Daoy (cell line): ENCODE measurements around the gene SPARCL1. TPM values are rescaled to one million over a fixed set of nuclear protein-coding genes. Genes with fewer than 3 reads are reported as not detected.
A peak's percentile ranks its signal among the peaks of the same experiment; 100 is the strongest.
"Not testable (repeated sequence)": the region's sequence is repeated elsewhere in the genome, so short reads cannot be mapped to it uniquely, and the experiment has no call there.

ENCODE experiments used
- DNase-seq: peaks from one replicate; pipeline ENCODE4 v3.0.0-alpha.2; 2015; ENCODE audit warnings: low read depth
- total RNA-seq: library from RNA; depleted of rRNA; stranded (reverse); fragments of >200 nt; shearing (Covaris generic); gene quantifications from 2 replicates; pipeline ENCODE4 v1.2.3, GENCODE V29; 2014

SPARCL1 gene
- total RNA-seq, 1 experiment from 2014 or later = not detected

DNA sequence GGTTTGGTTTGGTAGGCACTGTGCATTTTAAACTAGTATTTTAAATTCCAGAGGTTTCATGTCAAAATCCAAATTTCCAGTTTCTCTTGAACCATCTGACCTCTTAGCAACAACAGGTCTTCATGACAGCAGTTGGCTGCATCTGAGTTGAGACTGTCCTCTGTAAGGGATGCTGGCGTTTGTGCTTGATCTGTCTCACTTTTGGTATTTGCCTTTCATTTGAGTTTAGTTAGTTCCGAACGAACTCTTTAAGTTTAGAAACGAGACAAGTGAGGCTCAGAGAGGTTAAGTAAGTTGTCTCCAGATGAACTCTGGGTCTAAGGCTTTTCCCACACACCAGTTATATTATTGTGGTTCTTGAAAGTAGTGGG is 29.1 kb downstream of the SPARCL1 start:
- no peak for DNase-seq

DNA sequence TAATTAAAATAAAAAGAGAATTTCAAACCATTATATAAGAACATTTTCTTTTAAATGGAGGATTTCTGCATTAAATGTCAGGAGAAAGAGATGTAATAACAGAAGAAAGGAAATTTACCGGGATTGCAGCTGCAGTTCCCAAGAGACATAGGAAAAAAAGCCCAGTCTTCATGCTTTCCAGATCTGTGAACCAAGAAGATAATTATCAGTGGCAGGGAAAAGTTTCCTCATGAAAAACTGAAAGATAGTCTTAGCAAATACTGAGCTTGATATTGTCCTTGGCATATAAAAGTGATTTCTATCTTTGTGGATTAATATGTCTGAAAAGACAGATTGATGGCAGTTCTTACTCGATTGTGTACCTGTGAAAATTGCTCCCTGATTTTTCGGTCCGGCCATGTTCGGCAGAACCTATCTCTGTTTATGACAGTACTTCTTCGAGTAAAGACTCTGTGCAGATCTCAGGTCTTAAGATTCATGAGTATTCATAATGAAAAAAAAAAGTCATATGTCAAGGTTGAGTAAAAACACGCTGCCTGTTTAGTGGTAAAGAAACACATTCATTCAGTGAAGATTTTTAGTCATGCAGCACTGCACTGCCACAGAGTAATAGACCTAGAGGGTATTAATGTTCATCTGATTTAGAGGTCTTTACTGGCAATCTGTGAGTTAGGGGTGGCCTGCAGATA is 29.6 kb downstream of the SPARCL1 start:
- DNase-seq = no peak

DNA sequence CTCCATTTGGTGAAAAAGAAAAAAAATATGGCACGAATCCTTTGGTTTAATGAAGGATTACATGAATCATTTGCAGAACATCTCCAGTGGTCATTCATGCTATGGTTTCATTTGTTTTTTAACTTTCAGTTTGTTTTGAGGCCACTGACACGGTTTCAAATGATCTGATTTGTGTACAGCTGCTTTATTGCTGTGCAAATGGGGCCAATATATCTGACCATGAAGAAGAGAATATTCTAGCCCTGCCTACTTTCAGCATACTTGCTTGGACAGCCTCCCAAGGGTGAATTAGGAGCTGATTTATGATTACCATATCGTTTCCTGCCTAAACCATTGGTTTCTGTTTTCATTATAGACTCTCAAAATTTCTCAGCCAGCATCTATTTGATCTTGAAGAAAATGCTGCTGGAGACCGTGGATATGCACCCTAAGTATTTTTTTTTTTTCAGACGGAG is 30.7 kb downstream of the SPARCL1 start:
- DNase-seq = no peak

DNA sequence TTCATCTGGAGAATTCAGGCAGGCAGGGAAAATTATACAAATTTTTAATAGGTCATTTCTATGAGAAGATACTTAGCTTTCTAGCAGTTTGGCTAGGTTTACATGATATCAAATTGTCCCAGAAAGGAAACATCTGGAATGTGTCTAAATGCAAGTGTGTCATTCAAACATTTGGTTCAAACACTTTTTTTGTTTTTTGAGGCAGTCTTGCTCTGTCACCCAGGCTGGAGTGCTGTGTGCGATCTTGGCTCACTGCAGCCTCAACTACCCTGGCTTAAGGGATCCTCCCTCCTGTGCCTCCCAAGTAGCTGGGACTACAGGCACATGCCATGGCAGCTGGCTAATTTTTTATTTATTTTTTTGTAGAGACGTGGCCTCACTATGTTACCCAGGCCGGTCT is 31.6 kb downstream of the SPARCL1 start:
- DNase-seq = no peak

DNA sequence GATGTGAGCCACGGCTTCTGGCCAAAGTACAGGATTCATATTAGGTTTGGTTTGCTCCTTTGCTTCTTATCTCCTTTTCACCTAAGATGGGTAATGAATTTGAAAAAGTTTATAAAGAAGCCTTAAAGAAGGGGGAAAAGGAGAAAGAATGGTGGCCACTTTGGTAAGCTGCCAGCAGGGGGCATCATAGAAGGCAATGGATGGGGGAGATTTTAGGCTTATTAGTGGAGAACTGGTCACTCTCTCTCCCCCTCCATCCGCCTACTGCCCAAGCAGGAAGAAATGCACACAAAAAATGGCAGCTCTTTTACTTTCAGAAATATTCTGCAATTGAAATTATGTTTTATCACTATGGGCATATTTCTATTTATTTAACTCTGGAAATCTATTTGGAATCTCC is 32.0 kb downstream of the SPARCL1 start:
- DNase-seq = peak; percentile 4

DNA sequence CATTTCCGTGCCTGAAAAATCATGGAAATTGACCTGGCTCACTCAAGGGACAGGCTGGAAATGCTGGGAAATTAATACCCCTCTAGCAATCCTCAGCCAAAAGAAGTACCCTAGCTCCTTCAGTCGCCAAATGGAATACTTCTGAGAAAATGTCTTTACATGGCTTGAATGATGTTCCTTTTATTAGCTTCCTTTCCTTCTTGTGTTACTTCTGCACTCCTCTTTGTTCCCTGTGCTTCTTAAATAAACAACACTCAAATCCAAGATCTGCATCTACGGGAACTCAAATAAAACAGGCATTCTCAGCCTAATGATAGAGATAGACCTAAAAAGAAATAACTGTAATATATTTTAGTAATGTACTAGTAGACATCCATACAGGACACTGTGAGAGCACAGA is 36.1 kb downstream of the SPARCL1 start:
- no peak for DNase-seq

DNA sequence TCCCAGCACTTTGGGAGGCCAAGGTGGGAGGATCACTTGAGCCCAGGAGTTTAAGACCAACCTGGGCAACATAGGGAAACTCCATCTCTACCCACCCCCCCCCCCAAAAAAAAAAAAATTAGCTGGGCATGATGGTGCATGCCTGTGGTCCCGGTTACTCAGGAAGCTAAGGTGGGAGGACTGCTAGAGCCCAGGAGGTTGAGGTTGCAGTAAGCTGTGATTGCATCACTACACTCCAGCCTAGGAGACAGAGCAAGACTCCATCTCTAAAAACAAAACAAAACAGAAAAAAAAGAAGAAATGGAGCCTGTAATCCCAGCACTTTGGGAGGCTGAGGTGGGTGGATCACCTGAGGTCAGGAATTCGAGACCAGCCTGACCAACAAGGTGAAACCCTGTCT is 37.3 kb downstream of the SPARCL1 start:
- DNase-seq = not testable (repeated sequence)

DNA sequence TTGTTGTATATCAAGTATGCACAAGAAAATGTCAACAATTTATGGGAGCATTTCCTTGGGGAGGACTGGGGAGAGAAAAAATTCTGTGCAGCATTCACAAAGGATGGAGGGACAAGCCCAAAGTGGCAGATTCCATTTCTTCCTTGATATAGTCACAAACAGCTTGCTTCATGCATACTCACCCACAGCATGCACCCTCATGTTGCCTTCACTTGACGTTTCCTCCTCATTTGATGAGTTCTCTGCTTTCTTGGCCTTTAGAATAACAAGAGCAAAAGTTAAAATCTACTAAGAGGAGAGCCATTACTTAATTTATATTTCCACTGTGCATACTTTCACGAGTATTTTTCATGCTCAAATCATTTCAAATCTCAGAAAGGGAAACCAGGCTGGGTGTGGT is 37.7 kb downstream of the SPARCL1 start:
- no peak for DNase-seq

DNA sequence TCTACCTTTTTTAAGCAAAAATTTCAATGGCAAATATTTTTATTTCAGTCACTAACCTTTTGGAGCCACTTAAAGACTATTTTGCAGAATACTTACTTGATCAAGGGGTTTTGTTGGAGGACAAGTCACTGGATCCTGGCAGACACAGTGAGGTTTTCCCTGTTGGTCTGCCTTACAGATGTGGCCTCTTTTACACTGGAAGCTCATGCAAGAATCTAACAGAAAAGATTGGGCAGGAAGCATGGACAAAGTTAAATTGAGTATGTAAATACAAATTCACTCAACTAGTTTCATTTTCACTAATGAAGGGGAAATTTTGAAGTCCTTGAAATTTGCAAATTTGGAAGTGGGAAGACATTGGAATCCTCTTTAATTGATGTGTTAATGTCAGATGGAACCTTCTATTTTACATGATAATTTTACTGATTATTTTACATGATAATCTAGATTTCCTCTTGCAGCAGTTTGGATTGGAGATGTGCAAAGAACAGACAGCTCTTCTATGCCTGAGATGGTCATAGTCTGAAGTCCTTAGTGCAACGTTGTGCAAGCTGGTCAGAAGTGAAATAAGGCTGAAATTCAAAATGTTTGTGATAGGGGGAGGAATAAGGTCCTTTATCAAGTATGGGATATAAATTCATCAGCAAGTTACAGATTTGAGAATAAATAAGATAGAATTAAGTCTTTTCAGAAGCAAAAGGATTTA is 38.4 kb downstream of the SPARCL1 start:
- no peak for DNase-seq

DNA sequence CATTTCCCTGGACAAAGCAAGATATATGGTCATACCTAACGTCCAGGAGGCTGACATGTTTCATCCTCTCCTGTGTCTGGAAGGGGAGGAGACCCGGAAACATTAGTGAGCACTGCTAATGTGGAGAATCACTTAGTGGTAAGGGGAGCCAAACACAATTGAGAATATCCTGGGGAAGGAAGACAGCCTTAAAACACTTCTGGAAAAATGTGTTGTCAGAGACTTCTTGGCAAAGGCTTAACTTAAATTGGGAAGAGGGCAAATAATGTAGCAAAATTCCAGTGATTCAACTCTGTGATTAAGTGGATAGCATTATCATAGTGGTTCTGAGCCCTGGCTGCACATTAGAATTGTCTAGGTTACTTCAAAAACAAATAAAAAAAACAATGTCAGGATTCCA is 39.5 kb downstream of the SPARCL1 start:
- DNase-seq = no peak

DNA sequence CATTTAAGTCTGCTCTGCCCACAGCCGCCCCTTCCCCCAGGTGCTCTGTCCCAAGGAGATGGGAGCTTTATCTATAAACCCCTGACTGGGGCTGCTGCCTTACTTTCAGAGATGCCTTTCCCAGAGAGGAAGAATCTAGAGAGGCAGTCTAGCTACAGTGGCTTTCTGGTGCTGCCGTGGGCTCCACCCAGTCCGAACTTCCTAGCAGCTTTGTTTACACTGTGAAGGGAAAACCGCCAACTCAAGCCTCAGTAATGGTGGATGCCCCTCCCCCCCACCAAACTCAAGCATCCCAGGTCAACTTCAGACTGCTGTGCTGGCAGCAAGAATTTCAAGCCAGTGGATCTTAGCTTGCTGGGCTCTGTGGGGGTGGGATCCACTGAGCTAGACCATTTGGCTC is 40.5 kb downstream of the SPARCL1 start:
- DNase-seq = not testable (repeated sequence)

DNA sequence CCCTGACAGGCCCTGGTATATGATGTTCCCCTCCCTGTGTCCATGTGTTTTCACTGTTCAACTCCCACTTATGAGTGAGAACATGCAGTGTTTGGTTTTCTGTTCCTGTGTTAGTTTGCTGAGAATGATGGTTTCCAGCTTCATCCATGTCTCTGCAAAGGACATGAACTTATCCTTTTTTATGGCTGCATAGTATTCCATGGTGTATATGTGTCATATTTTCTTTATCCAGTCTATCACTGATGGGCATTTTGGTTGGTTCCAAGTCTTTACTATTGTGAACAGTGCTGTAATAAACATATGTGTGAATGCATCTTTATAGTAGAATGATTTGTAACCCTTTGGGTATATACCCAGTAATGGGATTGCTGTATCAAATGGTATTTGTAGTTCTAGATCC is 45.9 kb downstream of the SPARCL1 start:
- DNase-seq = not testable (repeated sequence)

DNA sequence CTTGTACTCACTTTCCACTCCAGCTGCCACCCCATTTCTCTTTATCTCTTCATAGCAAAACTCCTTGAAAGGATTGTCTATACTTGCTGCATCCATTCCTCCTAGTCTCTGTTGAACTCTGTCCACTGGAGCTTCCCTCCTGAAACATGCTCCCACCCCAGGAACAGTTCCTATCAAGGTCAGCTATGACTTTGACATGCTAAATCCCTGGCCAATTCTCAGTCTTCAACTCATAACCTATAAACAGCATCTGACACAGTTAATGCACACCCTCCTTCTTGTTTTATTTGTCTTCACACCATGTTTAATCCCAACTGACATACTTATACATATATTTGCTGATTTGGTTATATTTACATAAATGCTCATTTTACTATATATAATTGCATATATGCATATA is 47.8 kb downstream of the SPARCL1 start:
- DNase-seq = no peak

DNA sequence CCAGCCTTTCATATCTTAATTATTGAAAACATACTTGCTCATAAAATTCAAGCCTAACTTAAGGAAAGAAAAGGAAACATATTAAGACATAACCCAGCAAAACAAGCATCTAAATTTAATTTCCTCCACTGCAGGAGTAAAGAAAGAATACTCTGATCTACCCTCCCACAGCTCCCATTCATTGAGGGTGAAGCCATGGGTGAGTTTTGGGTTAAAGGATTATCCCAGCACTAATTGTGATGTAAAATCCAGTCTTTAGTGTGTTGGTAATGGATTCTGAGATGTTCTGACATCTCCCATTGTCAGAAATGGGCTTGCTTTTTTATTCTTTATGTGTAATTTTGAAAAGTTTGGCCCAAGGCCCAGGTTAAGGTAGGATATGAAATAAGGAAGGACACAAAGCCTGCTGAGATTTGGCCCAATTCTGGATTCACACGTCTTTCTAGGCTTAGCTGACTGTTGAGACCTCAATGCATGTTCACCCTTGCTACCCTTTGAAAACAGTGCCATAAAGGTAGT is 50.4 kb downstream of the SPARCL1 start:
- DNase-seq = no peak

DNA sequence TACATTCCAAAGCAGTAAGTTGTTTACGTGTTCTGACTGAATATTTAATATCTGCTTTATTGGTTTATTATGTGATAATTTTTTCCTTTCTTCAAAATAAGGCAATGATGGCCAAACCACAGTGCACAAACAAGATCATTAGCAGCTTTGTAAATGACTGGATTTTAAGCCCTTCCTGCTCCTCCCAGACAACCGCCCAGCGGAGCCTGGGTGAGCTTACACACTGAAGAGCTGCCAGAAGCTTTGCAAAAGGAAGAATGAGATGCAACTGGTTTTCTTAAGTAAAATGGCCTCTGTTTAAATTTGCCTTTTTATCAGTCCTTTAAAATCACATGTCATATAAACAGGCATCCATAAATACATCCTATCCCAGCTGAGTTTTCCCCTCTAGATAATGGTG is 52.2 kb downstream of the SPARCL1 start:
- DNase-seq = no peak

DNA sequence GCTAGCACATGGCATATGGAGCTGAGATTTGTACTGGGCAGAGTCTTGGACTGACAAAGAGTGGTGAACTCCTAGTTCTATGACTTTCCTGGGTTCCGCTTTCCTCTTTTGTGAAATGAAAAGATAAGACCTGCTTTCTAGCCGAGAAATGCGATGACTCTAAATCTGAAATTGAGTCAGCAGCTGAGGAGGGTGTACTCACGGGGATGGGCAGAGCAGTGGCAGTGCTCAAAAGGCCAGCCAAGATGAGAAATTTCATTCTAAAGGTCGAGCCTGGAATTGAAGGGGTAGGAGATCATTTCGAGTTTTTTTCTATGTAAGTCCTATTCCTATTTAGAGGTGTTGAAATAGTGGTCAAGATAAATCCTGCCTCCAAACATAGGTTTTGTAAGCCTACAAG is 59.8 kb downstream of the SPARCL1 start:
- DNase-seq = no peak

DNA sequence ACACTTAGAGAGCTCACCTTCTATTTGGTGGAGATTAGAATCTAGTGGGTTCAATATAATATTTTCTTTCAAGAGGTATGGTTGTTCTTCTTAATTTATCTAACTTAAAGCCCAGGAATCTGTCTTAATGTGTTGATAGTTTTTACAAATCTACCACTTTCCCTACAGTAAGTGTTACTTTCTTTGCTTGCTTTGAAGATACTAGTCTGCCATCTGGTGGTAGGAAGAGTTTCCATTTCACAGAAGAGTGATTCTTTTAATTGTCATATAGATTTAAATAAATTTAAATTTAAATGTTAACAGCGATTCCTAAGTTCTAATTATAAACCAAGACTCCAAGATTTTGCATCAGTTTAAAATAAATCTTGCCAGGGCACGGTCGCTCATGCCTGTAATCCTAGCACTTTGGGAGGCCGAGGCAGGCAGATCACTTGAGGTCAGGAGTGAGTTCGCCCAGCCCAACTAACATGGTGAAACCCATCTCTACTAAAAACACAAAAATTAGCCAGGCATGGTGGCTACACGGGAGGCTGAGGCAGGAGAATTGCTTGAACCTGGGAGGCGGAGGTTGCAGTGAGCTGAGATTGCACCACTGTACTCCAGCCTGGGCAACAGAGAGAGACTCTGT is 63.3 kb downstream of the SPARCL1 start:
- DNase-seq = peak; percentile 3

DNA sequence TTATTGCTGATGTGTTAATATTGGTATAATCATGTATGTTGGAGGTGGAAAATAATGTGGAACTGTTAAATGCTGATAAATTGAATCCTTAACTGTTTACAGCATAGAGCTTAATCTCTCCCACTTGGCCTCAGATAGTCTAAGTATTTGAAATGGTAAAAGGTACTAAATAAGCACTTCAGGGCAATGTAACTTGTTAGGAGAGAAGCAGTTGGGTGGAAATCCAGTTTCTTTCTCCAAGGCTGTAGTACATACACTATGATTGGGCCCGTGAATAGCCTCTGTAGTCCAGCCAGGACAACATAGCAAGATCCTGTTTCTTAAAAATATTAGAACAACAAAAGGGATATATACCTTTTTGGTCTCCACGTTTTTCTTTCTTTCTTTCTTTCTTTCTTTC is 67.1 kb downstream of the SPARCL1 start:
- no peak for DNase-seq

DNA sequence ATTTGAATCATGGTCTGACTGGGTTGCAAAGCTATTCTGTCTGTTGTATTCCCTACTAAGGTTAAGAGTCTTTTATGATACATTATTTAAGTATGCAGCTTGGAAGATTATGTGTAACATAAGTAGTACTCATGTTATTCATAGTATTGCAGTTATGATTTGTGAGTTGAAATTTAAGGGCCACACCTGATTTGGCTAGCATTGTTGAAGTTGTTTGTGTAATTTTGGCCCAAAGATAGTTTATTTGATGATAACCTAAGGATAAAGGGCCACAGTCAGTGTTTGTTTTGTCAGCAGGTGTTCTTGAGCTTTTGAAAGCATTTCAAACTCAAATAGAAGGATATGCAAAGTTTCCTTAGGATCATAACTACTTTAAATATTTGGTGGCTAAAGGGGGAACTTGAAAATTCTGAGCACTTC is 67.9 kb downstream of the SPARCL1 start:
- no peak for DNase-seq

DNA sequence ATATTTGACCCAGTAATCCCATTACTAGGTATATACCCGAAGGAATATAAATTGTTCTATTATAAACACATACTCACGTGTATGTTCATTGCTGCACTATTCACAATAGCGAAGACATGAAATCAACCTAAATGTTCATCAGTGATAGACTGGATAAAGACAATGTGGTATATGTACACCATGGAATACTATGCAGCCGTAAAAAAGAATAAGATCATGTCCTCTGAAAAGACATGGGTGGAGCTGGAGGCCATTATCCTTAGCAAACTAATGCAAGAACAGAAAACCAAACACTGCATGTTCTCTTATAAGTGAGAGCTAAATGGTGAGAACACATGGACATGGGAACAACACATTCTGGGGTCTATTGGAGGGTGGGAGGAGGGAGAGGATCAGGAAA is 70.3 kb downstream of the SPARCL1 start:
- DNase-seq = no peak

DNA sequence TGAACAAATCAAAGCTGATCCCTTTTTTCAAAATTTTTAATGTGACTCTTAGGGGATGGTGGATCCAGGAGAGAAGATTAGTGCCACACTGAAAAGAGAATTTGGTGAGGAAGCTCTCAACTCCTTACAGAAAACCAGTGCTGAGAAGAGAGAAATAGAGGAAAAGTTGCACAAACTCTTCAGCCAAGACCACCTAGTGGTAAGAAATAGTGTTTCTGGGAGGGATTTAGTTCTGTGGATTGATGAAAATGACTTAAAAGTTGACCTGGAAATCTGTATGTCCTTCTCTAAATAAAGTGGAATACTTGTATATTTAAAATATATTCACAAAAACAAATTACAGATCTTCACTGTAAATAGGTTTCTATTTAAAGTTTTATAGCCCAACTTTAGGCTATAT is 77.6 kb downstream of the SPARCL1 start:
- no peak for DNase-seq

DNA sequence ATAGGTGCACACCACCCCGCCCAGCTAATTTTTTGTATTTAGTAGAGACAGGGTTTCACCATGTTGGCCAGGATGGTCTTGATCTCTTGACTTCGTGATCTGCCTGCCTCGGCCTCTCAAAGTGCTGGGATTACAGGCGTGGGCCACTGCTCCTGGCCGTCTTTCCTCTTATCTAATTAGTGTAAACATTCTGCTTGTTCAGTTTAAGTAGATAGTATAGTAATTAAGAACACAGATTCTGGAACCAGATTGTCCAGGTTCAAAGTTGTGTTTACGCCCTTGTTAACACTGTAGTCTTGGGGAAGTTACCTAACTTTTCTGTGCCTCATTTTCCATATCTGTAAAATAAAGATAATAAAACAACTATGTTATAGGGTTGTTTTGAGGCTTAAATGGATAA is 82.8 kb downstream of the SPARCL1 start:
- DNase-seq = not testable (repeated sequence)

DNA sequence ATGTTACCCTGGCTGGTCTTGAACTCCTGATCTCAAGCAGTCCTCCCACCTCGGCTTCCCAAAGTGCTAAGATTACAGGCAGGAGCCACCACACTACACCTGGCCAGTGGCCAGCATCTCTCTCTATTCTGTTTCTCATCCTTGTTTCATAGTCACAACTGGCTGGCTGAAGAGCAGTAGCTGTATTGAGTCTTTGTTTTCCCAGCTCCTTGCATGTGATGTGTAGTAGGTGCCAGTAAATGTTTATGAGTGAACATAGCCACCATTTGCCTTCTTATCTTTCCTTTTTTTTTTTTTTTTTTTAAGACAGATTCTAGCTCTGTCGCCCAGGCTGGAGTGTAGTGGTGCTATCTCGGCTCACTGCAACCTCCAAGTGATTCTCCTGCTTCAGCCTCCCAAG is 83.2 kb downstream of the SPARCL1 start:
- no peak for DNase-seq
